HepG2 (cell line): ENCODE data around the gene ACOX3. TPM values are rescaled to one million over a fixed set of nuclear protein-coding genes. Genes with fewer than 3 reads are reported as not detected.

ENCODE experiments used
- HMGXB4 ChIP-seq, 2 experiments: sonication (generic) in 1 of 2; formaldehyde crosslinking in 1 of 2; IDR thresholded peaks; 2 replicates each; pipeline versions ENCODE4 v1.4.0 to v1.6.1; 2018 to 2020; ENCODE audit warnings: missing genetic modification reagents in 2 of 2, borderline replicate concordance in 1 of 2, low read depth in 1 of 2, mild to moderate bottlenecking in 1 of 2, missing biosample characterization in 1 of 2
- KDM3A ChIP-seq: IDR thresholded peaks from 2 replicates; pipeline ENCODE4 v1.6.1; 2018; ENCODE audit warnings: low read depth, missing compliant biosample characterization
- NRL ChIP-seq: sonication (generic); formaldehyde crosslinking; IDR thresholded peaks from 2 replicates; pipeline ENCODE4 v1.5.0; 2020; ENCODE audit warnings: missing genetic modification reagents, mild to moderate bottlenecking, moderate library complexity, borderline replicate concordance
- PRPF4 ChIP-seq: fragments of 200-400 bp; formaldehyde crosslinking; IDR thresholded peaks from 2 replicates; pipeline ENCODE4 v1.6.1; 2016; ENCODE audit warnings: low read length, low read depth; ENCODE audit not compliant: poor library complexity, severe bottlenecking
- ZC3H13 ChIP-seq: sonication (generic); formaldehyde crosslinking; IDR thresholded peaks from 2 replicates; pipeline ENCODE4 v1.8.1; 2023; ENCODE audit warnings: mild to moderate bottlenecking, missing genetic modification reagents, moderate library complexity
- ZFP36L2 ChIP-seq: sonication (generic); formaldehyde crosslinking; IDR thresholded peaks from 2 replicates; pipeline ENCODE4 v1.4.0; 2020; ENCODE audit warnings: missing genetic modification reagents
- polyA plus RNA-seq, 8 experiments: library from polyadenylated mRNA; depleted of rRNA in 3 of 8; stranded (reverse) in 7 of 8; unstranded in 1 of 8; fragments of >200 nt; fragmentation: Illumina TruSeq in 4 of 8; extraction: Trizol in 4 of 8; gene quantifications; 2 replicates each; pipeline versions ENCODE4 v1.2.1 to v1.2.3, GENCODE V29; 2011 to 2016; ENCODE audit warnings: low read depth in 4 of 8, missing spikeins in 1 of 8, mixed read lengths in 1 of 8; ENCODE audit not compliant: insufficient read depth in 1 of 8
- total RNA-seq, 5 experiments: library from RNA; depleted of rRNA; stranded (reverse); fragments of >200 nt; fragmentation: Illumina TruSeq; extraction: Trizol; gene quantifications; 2 replicates each; pipeline ENCODE4 v1.2.3, GENCODE V29; 2016; ENCODE audit warnings: low read depth in 1 of 5
- TF ChIP-seq, protein P1 (sequence below): sonication (generic); formaldehyde crosslinking; IDR thresholded peaks from 2 replicates; pipeline ENCODE4 v1.4.0; 2020; ENCODE audit warnings: low read depth, missing genetic modification reagents

Gene ACOX3
- total and polyA plus RNA-seq, 2 of the 13 experiments (the other 11 are each of a cell fraction or from before 2014, with no cell fraction given) = 4.2 to 17.8 TPM

GRCh38 chr4:8347660-8348059 lies 92.9 kb downstream of the ACOX3 start (continued):
- no peak for TF ChIP-seq NRL (CRISPR knock-in tag)
- no peak for TF ChIP-seq KDM3A (CRISPR knock-in tag)
- TF ChIP-seq ZC3H13 (CRISPR knock-in tag) = no peak
- no peak for TF ChIP-seq ZFP36L2 (CRISPR knock-in tag)
- no peak for TF ChIP-seq HMGXB4 (CRISPR knock-in tag; IDR thresholded peaks at IDR 0.05; ENCODE audit: borderline replicate concordance in 1 of 2, low read depth in 1 of 2)
- TF ChIP-seq PRPF4 = no peak
- TF ChIP-seq, protein P1, sequence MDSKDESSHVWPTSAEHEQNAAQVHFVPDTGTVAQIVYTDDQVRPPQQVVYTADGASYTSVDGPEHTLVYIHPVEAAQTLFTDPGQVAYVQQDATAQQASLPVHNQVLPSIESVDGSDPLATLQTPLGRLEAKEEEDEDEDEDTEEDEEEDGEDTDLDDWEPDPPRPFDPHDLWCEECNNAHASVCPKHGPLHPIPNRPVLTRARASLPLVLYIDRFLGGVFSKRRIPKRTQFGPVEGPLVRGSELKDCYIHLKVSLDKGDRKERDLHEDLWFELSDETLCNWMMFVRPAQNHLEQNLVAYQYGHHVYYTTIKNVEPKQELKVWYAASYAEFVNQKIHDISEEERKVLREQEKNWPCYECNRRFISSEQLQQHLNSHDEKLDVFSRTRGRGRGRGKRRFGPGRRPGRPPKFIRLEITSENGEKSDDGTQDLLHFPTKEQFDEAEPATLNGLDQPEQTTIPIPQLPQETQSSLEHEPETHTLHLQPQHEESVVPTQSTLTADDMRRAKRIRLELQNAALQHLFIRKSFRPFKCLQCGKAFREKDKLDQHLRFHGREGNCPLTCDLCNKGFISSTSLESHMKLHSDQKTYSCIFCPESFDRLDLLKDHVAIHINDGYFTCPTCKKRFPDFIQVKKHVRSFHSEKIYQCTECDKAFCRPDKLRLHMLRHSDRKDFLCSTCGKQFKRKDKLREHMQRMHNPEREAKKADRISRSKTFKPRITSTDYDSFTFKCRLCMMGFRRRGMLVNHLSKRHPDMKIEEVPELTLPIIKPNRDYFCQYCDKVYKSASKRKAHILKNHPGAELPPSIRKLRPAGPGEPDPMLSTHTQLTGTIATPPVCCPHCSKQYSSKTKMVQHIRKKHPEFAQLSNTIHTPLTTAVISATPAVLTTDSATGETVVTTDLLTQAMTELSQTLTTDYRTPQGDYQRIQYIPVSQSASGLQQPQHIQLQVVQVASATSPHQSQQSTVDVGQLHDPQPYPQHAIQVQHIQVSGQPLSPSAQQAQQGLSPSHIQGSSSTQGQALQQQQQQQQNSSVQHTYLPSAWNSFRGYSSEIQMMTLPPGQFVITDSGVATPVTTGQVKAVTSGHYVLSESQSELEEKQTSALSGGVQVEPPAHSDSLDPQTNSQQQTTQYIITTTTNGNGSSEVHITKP (CRISPR knock-in tag) = no peak
